Mesenchymal stem cell (in vitro differentiated cells and primary cell): ENCODE data around the gene MTFR1L.

Experiments
- DNase-seq: peaks from one replicate; pipeline ENCODE4 v3.0.0-alpha.2; 2013
- H2AFZ ChIP-seq: one replicate; pipeline ENCODE4 v1.6.1; 2013; ENCODE audit warnings: low read depth, mild to moderate bottlenecking, control low read depth, inconsistent platforms, low read length, moderate library complexity
- H2AK5ac ChIP-seq: 2 replicates; pipeline ENCODE4 v1.6.1; 2013; ENCODE audit warnings: low read length, moderate library complexity, mild to moderate bottlenecking, inconsistent platforms; ENCODE audit not compliant: severe bottlenecking
- H2BK120ac ChIP-seq: one replicate; pipeline ENCODE4 v1.6.1; 2013; ENCODE audit warnings: low read depth, mild to moderate bottlenecking, inconsistent platforms, low read length, moderate library complexity
- H2BK12ac ChIP-seq, 2 experiments: one replicate each; pipeline ENCODE4 v1.6.1; 2013; ENCODE audit warnings: inconsistent platforms in 2 of 2, low read length in 2 of 2, mild to moderate bottlenecking in 2 of 2, moderate library complexity in 2 of 2, control low read depth in 1 of 2
- H2BK15ac ChIP-seq: one replicate; pipeline ENCODE4 v1.6.1; 2013; ENCODE audit warnings: mild to moderate bottlenecking, low read depth, inconsistent platforms; ENCODE audit not compliant: poor library complexity, severe bottlenecking
- H2BK5ac ChIP-seq: 2 replicates; pipeline ENCODE4 v1.6.1; 2013; ENCODE audit warnings: low read depth, mild to moderate bottlenecking, low read length, control low read depth, inconsistent platforms; ENCODE audit not compliant: poor library complexity, severe bottlenecking
- H3K14ac ChIP-seq, 2 experiments: one replicate each; pipeline ENCODE4 v1.6.1; 2013; ENCODE audit warnings: inconsistent platforms in 2 of 2, low read length in 2 of 2, control low read depth in 1 of 2, mild to moderate bottlenecking in 1 of 2, moderate library complexity in 1 of 2
- H3K18ac ChIP-seq, 2 experiments: one replicate each; pipeline ENCODE4 v1.6.1; 2013; ENCODE audit warnings: inconsistent platforms in 2 of 2, low read length in 2 of 2, control low read depth in 1 of 2, low read depth in 1 of 2, mild to moderate bottlenecking in 1 of 2
- H3K23ac ChIP-seq, 2 experiments: one replicate each; pipeline ENCODE4 v1.6.1; 2013; ENCODE audit warnings: inconsistent platforms in 2 of 2, low read length in 2 of 2, mild to moderate bottlenecking in 2 of 2, moderate library complexity in 2 of 2, control low read depth in 1 of 2
- H3K27ac ChIP-seq: 2 replicates; pipeline ENCODE4 v1.5.1; 2013; ENCODE audit warnings: mild to moderate bottlenecking, moderate library complexity, low read length, control low read depth, inconsistent platforms; ENCODE audit not compliant: poor library complexity, severe bottlenecking
- H3K27me3 ChIP-seq, 2 experiments: 2 replicates each; pipeline versions ENCODE4 v1.6.1 to v1.7.0; 2013; ENCODE audit warnings: low read length in 2 of 2, mild to moderate bottlenecking in 2 of 2, moderate library complexity in 2 of 2, control low read depth in 1 of 2, inconsistent platforms in 1 of 2; ENCODE audit not compliant: control insufficient read depth in 1 of 2, insufficient read depth in 1 of 2
- H3K36me3 ChIP-seq, 2 experiments: 2 replicates each; pipeline versions ENCODE4 v1.6.1 to v1.7.0; 2013; ENCODE audit warnings: low read length in 2 of 2, control low read depth in 1 of 2, inconsistent platforms in 1 of 2, low read depth in 1 of 2, mild to moderate bottlenecking in 1 of 2; ENCODE audit not compliant: insufficient read depth in 2 of 2, control insufficient read depth in 1 of 2
- H3K4ac ChIP-seq, 2 experiments: one replicate each; pipeline ENCODE4 v1.6.1; 2013; ENCODE audit warnings: inconsistent platforms in 2 of 2, low read length in 2 of 2, mild to moderate bottlenecking in 2 of 2, moderate library complexity in 2 of 2, control low read depth in 1 of 2, low read depth in 1 of 2
- H3K4me1 ChIP-seq: 2 replicates; pipeline ENCODE4 v1.6.1; 2013; ENCODE audit warnings: low read depth, low read length, control low read depth; ENCODE audit not compliant: control insufficient read depth, insufficient read depth
- H3K4me2 ChIP-seq: 2 replicates; pipeline ENCODE4 v1.6.1; 2013; ENCODE audit warnings: low read length, mild to moderate bottlenecking, inconsistent platforms; ENCODE audit not compliant: poor library complexity, severe bottlenecking
- H3K4me3 ChIP-seq, 2 experiments: 2 replicates each; pipeline versions ENCODE4 v1.5.1 to v1.7.0; 2013; ENCODE audit warnings: low read length in 2 of 2, mild to moderate bottlenecking in 2 of 2, control low read depth in 1 of 2, low read depth in 1 of 2; ENCODE audit not compliant: insufficient read depth in 1 of 2
- H3K79me1 ChIP-seq: replicated peaks from 2 replicates; pipeline ENCODE4 v1.6.1; 2013; ENCODE audit warnings: mild to moderate bottlenecking, control low read depth, low read length, inconsistent platforms; ENCODE audit not compliant: poor library complexity, severe bottlenecking
- H3K9ac ChIP-seq: 2 replicates; pipeline ENCODE4 v1.7.0; 2013; ENCODE audit warnings: mild to moderate bottlenecking, low read length, moderate library complexity
- H3K9me3 ChIP-seq: 2 replicates; pipeline ENCODE4 v1.7.0; 2013; ENCODE audit warnings: mild to moderate bottlenecking, low read length; ENCODE audit not compliant: control insufficient read depth
- H4K8ac ChIP-seq: one replicate; pipeline ENCODE4 v1.6.1; 2013; ENCODE audit warnings: inconsistent platforms, mild to moderate bottlenecking, low read length, moderate library complexity
- H4K91ac ChIP-seq: one replicate; pipeline ENCODE4 v1.6.1; 2013; ENCODE audit warnings: mild to moderate bottlenecking, low read length, inconsistent platforms
- WGBS: methylation state at CpG from one replicate; pipeline ENCODE4 v1.1.7; 2013; ENCODE audit warnings: mixed read lengths; 5-methylcytosine and 5-hydroxymethylcytosine counted together

Gene MTFR1L

GRCh38 chr1:25863486-25864262 is 43.9 kb downstream of the MTFR1L start:
- Histone ChIP-seq H3K9me3 (no peaks in the 10 kb centered on the region), H3K18ac (no peak overlapping the region), H2BK15ac (no peak overlapping the region), H2BK120ac (no peak overlapping the region), H3K27me3 (no peaks in the 10 kb centered on the region), H2AK5ac (no peak overlapping the region), H4K8ac (no peak overlapping the region), H3K4me2 (no peak overlapping the region), H3K36me3 (peaks cover 28% of the 10 kb centered on the region in 2 experiments), H2BK5ac (no peak overlapping the region), H3K4ac (no peak overlapping the region), H3K14ac (no peak overlapping the region), H2AFZ (no peak overlapping the region), H3K4me3 (no peak overlapping the region), H2BK12ac (no peak overlapping the region), H3K23ac (no peak overlapping the region), H3K27ac (no peak overlapping the region), H3K79me1 (peaks cover 7% of the 10 kb centered on the region), H4K91ac (no peak overlapping the region), H3K4me1 (peaks cover 26% of the 10 kb centered on the region), H3K9ac (no peak overlapping the region)
- 99% methylated on average over 22 of the region's 25 CpGs for WGBS
- DNase-seq, result no peak

- Histone ChIP-seq H3K18ac (no peak overlapping the region), H2BK15ac (no peak overlapping the region), H3K27ac (no peak overlapping the region), H3K4me1 (peaks cover 21% of the 10 kb centered on the region), H2BK120ac (no peak overlapping the region), H3K9ac (no peak overlapping the region), H2BK5ac (no peak overlapping the region), H3K4me2 (no peak overlapping the region), H2BK12ac (no peak overlapping the region), H2AK5ac (no peak overlapping the region), H3K27me3 (no peaks in the 10 kb centered on the region), H3K14ac (no peak overlapping the region), H3K36me3 (peaks cover 28 to 32% of the 10 kb centered on the region in 2 experiments), H4K8ac (no peak overlapping the region), H3K4ac (no peak overlapping the region), H4K91ac (no peak overlapping the region), H3K9me3 (no peaks in the 10 kb centered on the region), H3K79me1 (peaks cover 4% of the 10 kb centered on the region), H2AFZ (no peak overlapping the region), H3K23ac (no peak overlapping the region), H3K4me3 (no peak overlapping the region)
- WGBS, result 100% methylated on average over 3 of the region's 3 CpGs
- DNase-seq, result no peak
Observed at GRCh38 chr1:25864434-25864833, 44.7 kb downstream of the MTFR1L start.

- Histone ChIP-seq H3K9me3 (no peaks in the 10 kb centered on the region), H3K27ac (no peak overlapping the region), H2AFZ (no peak overlapping the region), H2BK120ac (no peak overlapping the region), H2BK15ac (no peak overlapping the region), H3K36me3 (peaks cover 39 to 44% of the 10 kb centered on the region in 2 experiments), H3K18ac (no peak overlapping the region), H2BK12ac (no peak overlapping the region), H4K91ac (no peak overlapping the region), H3K4ac (no peak overlapping the region), H3K4me2 (no peak overlapping the region), H2AK5ac (peak overlapping the region; percentile 75), H4K8ac (no peak overlapping the region), H3K4me1 (peaks cover 26% of the 10 kb centered on the region), H3K27me3 (no peaks in the 10 kb centered on the region), H3K23ac (no peak overlapping the region), H2BK5ac (no peak overlapping the region), H3K9ac (no peak overlapping the region), H3K4me3 (no peak overlapping the region), H3K79me1 (peaks cover 10% of the 10 kb centered on the region), H3K14ac (no peak overlapping the region)
- no peak for DNase-seq
- WGBS, result 90% methylated on average over 1 of the region's 1 CpG
Observed at GRCh38 chr1:25866288-25866687, 46.5 kb downstream of the MTFR1L start.

- Histone ChIP-seq H2BK12ac (no peak overlapping the region), H2BK120ac (no peak overlapping the region)
Observed at GRCh38 chr1:25867210-25867991, 47.6 kb downstream of the MTFR1L start.

More at GRCh38 chr1:25867210-25867991, 47.6 kb downstream of the MTFR1L start:
- H3K9ac ChIP-seq, result no peak overlapping the region
- H3K27ac ChIP-seq, result peak overlapping the region; percentile 38
- no peak overlapping the region for H4K91ac ChIP-seq
- peak overlapping the region; percentile 60 for H2AK5ac ChIP-seq
- no peak overlapping the region for H3K23ac ChIP-seq
- H3K27me3 ChIP-seq, result no peaks in the 10 kb centered on the region
- no peak overlapping the region for H3K4me2 ChIP-seq
- no peak overlapping the region for H2AFZ ChIP-seq
- no peak for DNase-seq
- H3K79me1 ChIP-seq, result peaks cover 7% of the 10 kb centered on the region
- no peak overlapping the region for H2BK15ac ChIP-seq
- no peak overlapping the region for H3K4ac ChIP-seq
- no peaks in the 10 kb centered on the region for H3K9me3 ChIP-seq
- H3K18ac ChIP-seq, result no peak overlapping the region
- peaks cover 32% of the 10 kb centered on the region for H3K4me1 ChIP-seq
- peak overlapping the region; percentile 1 for H2BK5ac ChIP-seq
- no peak overlapping the region for H3K14ac ChIP-seq
- no peak overlapping the region for H4K8ac ChIP-seq
- no peak overlapping the region for H3K4me3 ChIP-seq
- WGBS, result 79% methylated on average over 9 of the region's 9 CpGs
- peaks cover 34 to 40% of the 10 kb centered on the region in 2 experiments for H3K36me3 ChIP-seq
